OCI-M1 (cell line): ENCODE data around the gene LTBR.

Experiments used
- DNase-seq: peaks from one replicate; lab custom pipeline; 2025; lab: John Stamatoyannopoulos, UW

LTBR gene

GRCh38 chr12:6368906-6369525, 14.9 kb upstream of the LTBR start:
- no peak for DNase-seq

- no peak for DNase-seq
These were observed 13.9 kb upstream of the LTBR start for GRCh38 chr12:6369916-6370575.

GRCh38 chr12:6370576-6370935, 13.4 kb upstream of the LTBR start:
- no peak for DNase-seq

- no peak for DNase-seq
These were observed 12.8 kb upstream of the LTBR start for GRCh38 chr12:6370994-6371754.

GRCh38 chr12:6372403-6373003, 11.5 kb upstream of the LTBR start:
- DNase-seq, result no peak

GRCh38 chr12:6373022-6373787, 10.8 kb upstream of the LTBR start:
- no peak for DNase-seq

GRCh38 chr12:6374028-6374785, 9.8 kb upstream of the LTBR start:
- no peak for DNase-seq

GRCh38 chr12:6374786-6375160, 9.2 kb upstream of the LTBR start:
- no peak for DNase-seq

- DNase-seq, result no peak
These were observed 8.5 kb upstream of the LTBR start, which contains the start of gene SCNN1A for GRCh38 chr12:6375269-6376078. TSS of gene SCNN1A (minus strand) at chr12:6375563. CDS start at chr12:6374783, 780 bp downstream.

- peak; percentile 69 for DNase-seq
These were observed 7.7 kb upstream of the LTBR start for GRCh38 chr12:6376079-6376869.

- no peak for DNase-seq
These were observed 6.9 kb upstream of the LTBR start for GRCh38 chr12:6376870-6377666.

GRCh38 chr12:6377667-6377994, 6.3 kb upstream of the LTBR start:
- no peak for DNase-seq

- DNase-seq, result no peak
These were observed 5.1 kb upstream of the LTBR start for GRCh38 chr12:6378709-6379472.

- DNase-seq, result no peak
These were observed 3.5 kb upstream of the LTBR start for GRCh38 chr12:6380141-6381121.

GRCh38 chr12:6382371-6382770, 1.6 kb upstream of the LTBR start:
- no peak for DNase-seq

- DNase-seq, result no peak
These were observed 980 bp upstream of the LTBR start for GRCh38 chr12:6382982-6383381.
